SK-N-MC (cell line): ENCODE data around the gene SEC61G.

Source experiments
- DNase-seq: peaks from one replicate; pipeline ENCODE4 v3.0.0-alpha.2; 2011; ENCODE audit warnings: low read depth, low spot score
- H3K27ac ChIP-seq: fragments of 200-600 bp; sonication (generic); 2 replicates; pipeline ENCODE4 v1.5.1; 2016; ENCODE audit warnings: mixed run types
- H3K36me3 ChIP-seq: fragments of 200-600 bp; sonication (generic); 2 replicates; pipeline ENCODE4 v1.6.1; 2017; ENCODE audit warnings: antibody characterized with exemption, low read length, mixed read lengths; ENCODE audit not compliant: insufficient read depth
- H3K4me3 ChIP-seq: fragments of 200-600 bp; sonication (generic); 2 replicates; pipeline ENCODE4 v1.5.1; 2016
- H3K9ac ChIP-seq: fragments of 200-600 bp; sonication (generic); 2 replicates; pipeline ENCODE4 v1.8.0; 2017; ENCODE audit warnings: mixed run types, mixed read lengths; ENCODE audit not compliant: insufficient read length
- H3K9me3 ChIP-seq: fragments of 200-600 bp; sonication (generic); 2 replicates; pipeline ENCODE4 v1.6.1; 2017; ENCODE audit warnings: low read depth, mild to moderate bottlenecking, antibody characterized with exemption, low read length, moderate library complexity, mixed read lengths
- EZH2 ChIP-seq: fragments of 200-600 bp; sonication (generic); IDR thresholded peaks from one replicate; pipeline ENCODE4 v1.6.1; 2017; ENCODE audit warnings: antibody characterized with exemption
- FOXP2 ChIP-seq: optimal IDR thresholded peaks from 2 replicates; pipeline ENCODE3; 2011; ENCODE audit warnings: mild to moderate bottlenecking, moderate library complexity; ENCODE audit not compliant: insufficient read depth; ENCODE audit errors: extremely low read length, control extremely low read depth
- POLR2AphosphoS5 ChIP-seq: IDR thresholded peaks from 2 replicates; pipeline ENCODE4 v1.6.1; 2012; ENCODE audit warnings: mild to moderate bottlenecking, low read depth, low read length, borderline replicate concordance

The SEC61G gene

GRCh38 chr7:54758702-54759592 lies at the start of gene SEC61G:
Gene SEC61G (minus strand): TSS chr7:54759211. CDS start chr7:54757588, 1,623 bp downstream.
- no peak for TF ChIP-seq FOXP2
- TF ChIP-seq POLR2AphosphoS5: peak; percentile 95
- peak within 1 kb of the TSS; percentile 88 for H3K9ac ChIP-seq

GRCh38 chr7:54802841-54803240 lies 43.8 kb upstream of the SEC61G start:
- Histone ChIP-seq H3K9ac (no peak overlapping the region), H3K36me3 (no peaks in the 10 kb centered on the region), H3K27ac (no peak overlapping the region), H3K9me3 (no peaks in the 10 kb centered on the region), H3K4me3 (no peak overlapping the region)
- DNase-seq: no peak
- TF ChIP-seq EZH2 (no peak), POLR2AphosphoS5 (no peak)

More at GRCh38 chr7:54758702-54759592, at the start of gene SEC61G:
- peak; percentile 81 for DNase-seq
- Histone ChIP-seq H3K27ac (peak within 1 kb of the TSS; percentile 33; the same call in 1 of the 2 replicates), H3K9me3 (no peaks in the 10 kb centered on the region), H3K36me3 (peaks cover 19% of the 10 kb centered on the region), H3K4me3 (peak within 1 kb of the TSS; percentile 85)

DNA sequence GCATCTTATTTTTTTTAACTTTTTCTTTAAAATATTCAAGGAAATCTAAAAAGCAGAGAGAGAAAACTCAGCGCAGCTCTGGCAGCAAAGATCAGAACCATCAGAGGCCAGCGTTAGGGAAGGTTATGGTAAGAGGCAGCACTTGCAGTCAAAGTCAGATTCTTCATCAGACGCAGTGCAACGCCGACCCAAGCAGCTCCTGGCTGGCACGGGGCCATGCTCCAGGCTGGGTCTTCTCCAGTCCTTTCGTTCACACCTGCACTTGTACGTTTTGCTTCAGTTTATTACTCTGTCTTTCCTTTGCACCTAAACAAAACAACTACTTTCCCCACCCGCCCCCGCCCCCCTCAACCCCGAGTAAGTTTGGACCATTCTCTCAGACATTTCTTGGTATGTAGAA lies 43.1 kb upstream of the SEC61G start:
- no peaks in the 10 kb centered on the region for H3K36me3 ChIP-seq
- H3K9me3 ChIP-seq: no peaks in the 10 kb centered on the region
- H3K4me3 ChIP-seq: no peak overlapping the region
- TF ChIP-seq POLR2AphosphoS5 (no peak), FOXP2 (no peak), EZH2 (no peak)
- no peak for DNase-seq
- no peak overlapping the region for H3K9ac ChIP-seq
- H3K27ac ChIP-seq: no peak overlapping the region

- no peak for TF ChIP-seq POLR2AphosphoS5
- TF ChIP-seq FOXP2: no peak
- TF ChIP-seq EZH2: no peak
- H3K36me3 ChIP-seq: no peaks in the 10 kb centered on the region
- no peak overlapping the region for H3K27ac ChIP-seq
- H3K9me3 ChIP-seq: no peaks in the 10 kb centered on the region
- no peak overlapping the region for H3K9ac ChIP-seq
- DNase-seq: no peak
- no peak overlapping the region for H3K4me3 ChIP-seq
Observed at GRCh38 chr7:54799792-54800191, 40.8 kb upstream of the SEC61G start.

- Histone ChIP-seq H3K36me3 (no peaks in the 10 kb centered on the region), H3K27ac (no peak overlapping the region), H3K4me3 (no peak overlapping the region), H3K9me3 (no peaks in the 10 kb centered on the region), H3K9ac (no peak overlapping the region)
- no peak for DNase-seq
- no peak for TF ChIP-seq POLR2AphosphoS5
- no peak for TF ChIP-seq FOXP2
- no peak for TF ChIP-seq EZH2
Observed at GRCh38 chr7:54798530-54798929, 39.5 kb upstream of the SEC61G start.

DNA sequence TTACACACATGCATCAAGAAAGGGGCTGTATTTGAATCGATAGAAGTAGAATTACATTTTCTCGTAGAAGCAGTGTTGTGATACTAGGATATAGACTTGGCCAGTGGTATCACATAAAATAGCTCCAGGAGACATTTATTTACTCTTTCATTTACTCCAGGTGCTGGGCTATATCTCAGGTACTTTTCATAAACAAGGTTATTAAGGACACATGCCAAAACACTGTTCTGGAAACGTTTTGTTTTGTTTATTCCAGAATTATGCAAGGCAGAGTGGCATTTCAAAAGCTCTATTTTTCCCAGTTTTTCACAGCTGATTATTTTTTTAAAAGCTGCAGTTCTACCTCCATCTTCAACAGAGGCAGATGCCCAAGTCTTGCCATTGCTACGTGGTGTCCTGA lies 37.8 kb upstream of the SEC61G start:
- H3K4me3 ChIP-seq: no peak overlapping the region
- TF ChIP-seq EZH2 (no peak), POLR2AphosphoS5 (no peak), FOXP2 (no peak)
- no peak overlapping the region for H3K27ac ChIP-seq
- no peak overlapping the region for H3K9ac ChIP-seq
- no peaks in the 10 kb centered on the region for H3K36me3 ChIP-seq
- no peak for DNase-seq
- no peaks in the 10 kb centered on the region for H3K9me3 ChIP-seq

DNA sequence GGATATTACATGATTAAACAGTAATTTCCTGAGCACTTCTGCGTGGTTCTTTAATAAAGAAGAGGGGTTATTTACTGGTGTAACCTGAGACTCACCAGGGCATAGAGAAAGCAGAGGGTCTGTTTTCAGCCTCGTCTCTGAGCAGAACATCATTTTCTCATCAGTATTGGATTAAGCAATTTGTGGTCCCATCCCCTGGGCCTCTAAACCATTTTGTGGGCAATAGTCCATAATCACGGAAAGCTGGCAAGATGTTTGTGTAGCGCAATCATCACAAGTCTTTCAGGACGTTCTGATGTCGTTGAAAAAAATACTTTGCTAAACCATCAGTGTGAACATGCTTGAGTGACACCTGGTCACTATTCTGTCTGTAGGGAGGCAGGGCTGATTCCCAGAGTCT lies 37.1 kb upstream of the SEC61G start:
- Histone ChIP-seq H3K27ac (no peak overlapping the region), H3K9ac (no peak overlapping the region), H3K4me3 (no peak overlapping the region), H3K9me3 (no peaks in the 10 kb centered on the region), H3K36me3 (no peaks in the 10 kb centered on the region)
- DNase-seq: no peak
- TF ChIP-seq FOXP2 (no peak), POLR2AphosphoS5 (no peak), EZH2 (no peak)

- TF ChIP-seq EZH2: no peak
- TF ChIP-seq FOXP2: no peak
- no peak for TF ChIP-seq POLR2AphosphoS5
- no peak overlapping the region for H3K9ac ChIP-seq
- H3K4me3 ChIP-seq: no peak overlapping the region
- no peak for DNase-seq
- no peaks in the 10 kb centered on the region for H3K9me3 ChIP-seq
- H3K27ac ChIP-seq: no peak overlapping the region
- H3K36me3 ChIP-seq: no peaks in the 10 kb centered on the region
Observed at GRCh38 chr7:54792383-54792782, 33.4 kb upstream of the SEC61G start.

- peak; percentile 26 for DNase-seq
- Histone ChIP-seq H3K36me3 (no peaks in the 10 kb centered on the region), H3K9me3 (no peaks in the 10 kb centered on the region), H3K27ac (no peak overlapping the region), H3K9ac (no peak overlapping the region), H3K4me3 (no peak overlapping the region)
- TF ChIP-seq POLR2AphosphoS5: no peak
- no peak for TF ChIP-seq EZH2
- TF ChIP-seq FOXP2: no peak
Observed at GRCh38 chr7:54788664-54789063, 29.7 kb upstream of the SEC61G start.
